MG63 (cell line): ENCODE data around the gene WNK4. TPM values are rescaled to one million over a fixed set of nuclear protein-coding genes. Genes with fewer than 3 reads are reported as not detected.
A peak's percentile ranks its signal among the peaks of the same experiment; 100 is the strongest.

Source experiments
- DNase-seq: peaks from one replicate; pipeline ENCODE4 v3.0.0-alpha.2; 2020
- H3K27me3 ChIP-seq: fragments of 250-450 bp; sonication (Bioruptor Pico); 2 replicates; pipeline ENCODE4 v1.5.1; 2020; ENCODE audit warnings: mild to moderate bottlenecking, moderate library complexity
- H3K36me3 ChIP-seq: fragments of 250-450 bp; sonication (Bioruptor Pico); 2 replicates; pipeline ENCODE4 v1.5.1; 2020; ENCODE audit warnings: mild to moderate bottlenecking, moderate library complexity
- H3K4me3 ChIP-seq: fragments of 250-450 bp; sonication (Bioruptor Pico); 2 replicates; pipeline ENCODE4 v1.5.1; 2020; ENCODE audit warnings: mild to moderate bottlenecking, moderate library complexity
- H3K9me3 ChIP-seq: fragments of 250-450 bp; sonication (Bioruptor Pico); 2 replicates; pipeline ENCODE4 v1.5.1; 2020; ENCODE audit warnings: mild to moderate bottlenecking, moderate library complexity
- total RNA-seq: library from RNA; depleted of rRNA; stranded (reverse); fragments of >200 nt; shearing (Covaris generic); gene quantifications from 2 replicates; pipeline ENCODE4 v1.2.3, GENCODE V29; 2014; ENCODE audit warnings: low replicate concordance

The WNK4 gene
- total RNA-seq, 1 experiment from 2014 or later = not detected

GRCh38 chr17:42806249-42806648, 25.8 kb downstream of the WNK4 start:
- no peaks in the 10 kb centered on the region for H3K9me3 ChIP-seq
- DNase-seq = no peak
- 0 out of 2 replicates have a peak, but pooled peaks cover 3% of the 10 kb centered on the region for H3K27me3 ChIP-seq

GRCh38 chr17:42809250-42809649, 28.8 kb downstream of the WNK4 start:
- Histone ChIP-seq H3K9me3 (no peaks in the 10 kb centered on the region), H3K36me3 (peaks cover 28% of the 10 kb centered on the region), H3K27me3 (no peaks in the 10 kb centered on the region), H3K4me3 (no peak overlapping the region)
- DNase-seq = peak; percentile 95

More at GRCh38 chr17:42806249-42806648, 25.8 kb downstream of the WNK4 start:
- H3K4me3 ChIP-seq = no peak overlapping the region
- H3K36me3 ChIP-seq = peaks cover 10% of the 10 kb centered on the region

- Histone ChIP-seq H3K4me3 (no peak overlapping the region), H3K9me3 (no peaks in the 10 kb centered on the region), H3K36me3 (peaks cover 72% of the 10 kb centered on the region), H3K27me3 (no peaks in the 10 kb centered on the region)
- peak; percentile 4 for DNase-seq
Observed at GRCh38 chr17:42814633-42815399, 34.4 kb downstream of the WNK4 start.

- Histone ChIP-seq H3K27me3 (no peaks in the 10 kb centered on the region), H3K4me3 (no peak overlapping the region), H3K36me3 (peaks cover 87% of the 10 kb centered on the region), H3K9me3 (no peaks in the 10 kb centered on the region)
- DNase-seq = no peak
Observed at GRCh38 chr17:42817866-42818265, 37.5 kb downstream of the WNK4 start.

- H3K27me3 ChIP-seq = no peaks in the 10 kb centered on the region
- H3K4me3 ChIP-seq = no peak overlapping the region
- no peak for DNase-seq
- H3K9me3 ChIP-seq = no peaks in the 10 kb centered on the region
- H3K36me3 ChIP-seq = peaks cover 84% of the 10 kb centered on the region
Observed at GRCh38 chr17:42818379-42818778, 38.0 kb downstream of the WNK4 start.

- Histone ChIP-seq H3K27me3 (no peaks in the 10 kb centered on the region), H3K36me3 (peaks cover 71% of the 10 kb centered on the region), H3K4me3 (no peak overlapping the region), H3K9me3 (no peaks in the 10 kb centered on the region)
- peak; percentile 66 for DNase-seq
Observed at GRCh38 chr17:42819939-42820535, 39.6 kb downstream of the WNK4 start.

GRCh38 chr17:42821176-42821575, 40.8 kb downstream of the WNK4 start:
- H3K36me3 ChIP-seq = peaks cover 61% of the 10 kb centered on the region
- no peak overlapping the region for H3K4me3 ChIP-seq
- H3K9me3 ChIP-seq = no peaks in the 10 kb centered on the region
- no peaks in the 10 kb centered on the region for H3K27me3 ChIP-seq
- no peak for DNase-seq

GRCh38 chr17:42827472-42827871, 47.1 kb downstream of the WNK4 start:
- Histone ChIP-seq H3K9me3 (no peaks in the 10 kb centered on the region), H3K4me3 (no peak overlapping the region), H3K27me3 (no peaks in the 10 kb centered on the region), H3K36me3 (peaks cover under 1% of the 10 kb centered on the region)
- DNase-seq = no peak

GRCh38 chr17:42830971-42831370, 50.6 kb downstream of the WNK4 start:
- H3K9me3 ChIP-seq = peaks cover 4% of the 10 kb centered on the region; the same call in 1 of the 2 replicates
- H3K36me3 ChIP-seq = peaks cover 26% of the 10 kb centered on the region
- DNase-seq = no peak
- H3K4me3 ChIP-seq = no peak overlapping the region
- no peaks in the 10 kb centered on the region for H3K27me3 ChIP-seq

GRCh38 chr17:42832213-42832933, 52.0 kb downstream of the WNK4 start:
- DNase-seq = no peak
- Histone ChIP-seq H3K9me3 (peaks cover 4% of the 10 kb centered on the region; the same call in 1 of the 2 replicates), H3K36me3 (peaks cover 39% of the 10 kb centered on the region), H3K27me3 (no peaks in the 10 kb centered on the region), H3K4me3 (peak overlapping the region; percentile 93)

GRCh38 chr17:42832934-42833766, 52.7 kb downstream of the WNK4 start, which contains the start of gene PSME3:
Gene PSME3, plus strand, starts transcription at chr17:42833397. Its CDS starts 235 bp downstream, at chr17:42833632.
- peaks cover 47% of the 10 kb centered on the region for H3K36me3 ChIP-seq
- H3K4me3 ChIP-seq = peak within 1 kb of the TSS; percentile 93
- peak; percentile 95 for DNase-seq
- no peaks in the 10 kb centered on the region for H3K27me3 ChIP-seq
- H3K9me3 ChIP-seq = peaks cover 4% of the 10 kb centered on the region; the same call in 1 of the 2 replicates

- Histone ChIP-seq H3K4me3 (peak overlapping the region; percentile 93), H3K36me3 (peaks cover 54% of the 10 kb centered on the region), H3K9me3 (peaks cover 4% of the 10 kb centered on the region; the same call in 1 of the 2 replicates), H3K27me3 (no peaks in the 10 kb centered on the region)
- no peak for DNase-seq
Observed at GRCh38 chr17:42833767-42834422, 53.5 kb downstream of the WNK4 start.

GRCh38 chr17:42835732-42836131, 55.3 kb downstream of the WNK4 start:
- Histone ChIP-seq H3K4me3 (no peak overlapping the region), H3K36me3 (peaks cover 72% of the 10 kb centered on the region), H3K27me3 (no peaks in the 10 kb centered on the region), H3K9me3 (peaks cover 4% of the 10 kb centered on the region; the same call in 1 of the 2 replicates)
- DNase-seq = no peak

GRCh38 chr17:42841975-42842685, 61.7 kb downstream of the WNK4 start:
- DNase-seq = peak; percentile 29

GRCh38 chr17:42843358-42843934, 63.0 kb downstream of the WNK4 start:
- Histone ChIP-seq H3K36me3 (peaks cover 74% of the 10 kb centered on the region), H3K4me3 (no peak overlapping the region), H3K9me3 (no peaks in the 10 kb centered on the region), H3K27me3 (no peaks in the 10 kb centered on the region)
- peak; percentile 27 for DNase-seq

More at GRCh38 chr17:42841975-42842685, 61.7 kb downstream of the WNK4 start:
- H3K9me3 ChIP-seq = no peaks in the 10 kb centered on the region
- no peaks in the 10 kb centered on the region for H3K27me3 ChIP-seq
- H3K36me3 ChIP-seq = peaks cover 87% of the 10 kb centered on the region
- no peak overlapping the region for H3K4me3 ChIP-seq
